ENCODE results near the gene SMIM5. TPM values are rescaled to one million over a fixed set of nuclear protein-coding genes. Genes with fewer than 3 reads are reported as not detected.
A peak's percentile ranks its signal among the peaks of the same experiment; 100 is the strongest.

SMIM5 gene
- total RNA-seq, 1 experiment from 2014 or later: 16.7 TPM

- no peak for DNase-seq (ENCODE audit: low spot score)
Observed at GRCh38 chr17:75603123-75603522, 30.1 kb upstream of the SMIM5 start.

GRCh38 chr17:75604034-75604695, 29.1 kb upstream of the SMIM5 start:
- DNase-seq (ENCODE audit: low spot score): no peak

GRCh38 chr17:75605790-75606189, 27.4 kb upstream of the SMIM5 start:
- DNase-seq (ENCODE audit: low spot score): no peak

DNA sequence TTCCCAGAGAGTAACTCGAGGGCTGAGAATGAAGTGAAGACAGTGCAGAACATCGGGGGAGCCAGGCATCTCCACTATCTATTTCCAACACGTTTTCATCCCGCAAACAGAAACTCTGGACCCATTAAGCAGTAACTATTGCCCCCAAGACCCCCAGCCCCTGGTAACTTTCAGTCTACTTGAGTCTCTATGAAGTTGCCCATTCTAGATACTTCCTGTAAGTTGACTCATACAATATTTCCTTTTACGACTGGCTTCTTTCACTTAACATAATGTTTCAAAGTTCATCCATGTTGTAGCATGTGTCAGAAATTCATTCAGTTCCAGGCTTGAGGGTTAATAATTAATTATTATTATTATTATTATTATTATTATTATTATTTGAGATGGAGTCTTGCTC, 26.1 kb upstream of the SMIM5 start:
- no peak for DNase-seq (ENCODE audit: low spot score)

GRCh38 chr17:75610103-75610984, 22.9 kb upstream of the SMIM5 start:
- peak; percentile 82 for DNase-seq (ENCODE audit: low spot score)

GRCh38 chr17:75611851-75612429, 21.3 kb upstream of the SMIM5 start:
- DNase-seq (ENCODE audit: low spot score): peak; percentile 44

- no peak for DNase-seq (ENCODE audit: low spot score)
Observed at GRCh38 chr17:75612906-75613626, 20.2 kb upstream of the SMIM5 start.

GRCh38 chr17:75614006-75614405, 19.2 kb upstream of the SMIM5 start:
- DNase-seq (ENCODE audit: low spot score): no peak

- DNase-seq (ENCODE audit: low spot score): no peak
Observed at GRCh38 chr17:75614556-75615270, 18.5 kb upstream of the SMIM5 start.

DNA sequence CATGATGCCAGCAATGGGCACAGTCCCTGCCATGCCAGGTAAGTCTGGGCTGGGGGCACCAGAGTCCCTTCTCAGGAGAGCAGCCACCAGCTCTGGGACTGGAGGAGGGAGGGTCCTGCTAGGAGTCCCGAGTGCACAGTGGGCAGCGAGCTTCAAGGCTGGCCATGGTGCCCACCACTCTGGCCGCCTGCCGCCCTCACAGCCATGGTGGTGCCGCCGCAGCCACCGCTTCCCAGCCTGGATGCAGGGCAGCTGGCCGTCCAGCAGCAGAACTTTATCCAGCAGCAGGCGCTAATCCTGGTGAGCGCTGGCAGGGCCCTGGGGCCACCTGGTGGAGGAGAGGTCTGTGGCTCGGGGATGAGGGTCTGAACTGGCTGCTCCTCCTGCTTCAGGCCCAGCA, 17.9 kb upstream of the SMIM5 start:
- no peak for DNase-seq (ENCODE audit: low spot score)

GRCh38 chr17:75616521-75617122, 16.6 kb upstream of the SMIM5 start:
- DNase-seq (ENCODE audit: low spot score): no peak

GRCh38 chr17:75617218-75617617, 16.0 kb upstream of the SMIM5 start:
- DNase-seq (ENCODE audit: low spot score): peak; percentile 95

- no peak for DNase-seq (ENCODE audit: low spot score)
Observed at GRCh38 chr17:75617675-75618074, 15.6 kb upstream of the SMIM5 start.

GRCh38 chr17:75619506-75620431, 13.5 kb upstream of the SMIM5 start:
- no peak for DNase-seq (ENCODE audit: low spot score)

DNA sequence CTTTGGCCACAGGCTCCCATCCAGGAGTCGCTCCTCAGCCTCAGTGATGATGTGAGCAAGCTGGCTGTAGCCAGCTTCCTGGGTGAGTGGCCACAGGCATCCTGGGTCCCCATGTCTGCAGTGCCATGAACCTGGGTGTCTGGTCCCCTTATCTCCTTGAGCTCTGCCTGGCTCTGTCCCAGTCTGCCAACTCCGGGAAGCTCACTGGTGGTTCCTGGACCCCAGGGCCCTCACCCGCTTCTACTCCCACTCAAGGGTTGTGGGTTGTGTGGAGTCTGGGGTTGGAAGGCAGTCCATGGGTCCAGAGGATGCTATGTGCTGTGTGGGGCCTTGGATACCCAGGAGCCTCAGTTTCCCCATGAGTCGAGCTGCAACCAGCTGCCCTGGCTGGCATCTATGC, 11.7 kb upstream of the SMIM5 start:
- DNase-seq (ENCODE audit: low spot score): no peak

GRCh38 chr17:75622076-75622475, 11.2 kb upstream of the SMIM5 start:
- no peak for DNase-seq (ENCODE audit: low spot score)

DNA sequence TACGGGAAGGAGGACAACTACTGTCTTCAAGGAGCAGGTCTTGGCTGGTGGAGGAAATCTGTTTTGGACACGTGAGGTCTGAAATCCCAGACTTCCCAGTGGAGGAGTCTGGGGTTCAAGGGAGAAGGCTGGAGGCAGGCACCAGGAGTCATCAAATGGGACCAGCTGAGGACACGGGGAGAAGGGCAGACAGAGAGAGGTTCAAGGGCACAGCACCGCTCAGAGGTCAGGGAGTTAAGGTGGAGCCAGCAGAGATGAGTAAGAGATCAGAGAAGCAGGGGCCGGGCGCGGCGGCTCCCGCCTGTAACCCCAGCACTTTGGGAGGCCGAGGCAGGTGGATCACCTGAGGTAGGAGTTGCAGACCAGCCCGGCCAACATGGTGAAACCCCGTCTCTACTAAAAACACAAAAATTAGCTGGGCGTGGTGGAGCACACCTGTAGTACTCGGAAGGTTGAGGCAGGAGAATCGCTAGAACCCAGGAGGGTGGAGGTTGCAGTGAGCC, 10.4 kb upstream of the SMIM5 start:
- DNase-seq (ENCODE audit: low spot score): no peak

DNA sequence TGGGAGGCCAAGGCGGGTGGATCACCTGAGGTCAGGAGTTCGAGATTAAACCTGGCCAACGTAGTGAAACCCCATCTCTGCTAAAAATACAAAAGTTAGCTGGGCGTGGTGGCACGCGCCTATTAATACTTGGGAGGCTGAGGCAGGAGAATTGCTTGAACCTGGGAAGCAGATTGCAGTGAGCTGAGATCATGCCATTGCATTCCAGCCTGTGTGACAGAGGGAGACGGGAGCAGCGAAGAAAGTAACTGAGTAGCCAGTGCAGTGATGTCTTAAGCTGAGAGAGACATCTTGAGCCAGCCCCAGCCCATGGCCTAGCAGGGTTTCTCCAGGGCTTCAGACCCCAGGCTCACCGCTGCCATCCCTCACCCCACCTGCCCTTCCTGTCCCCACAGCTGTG, 9.8 kb upstream of the SMIM5 start:
- DNase-seq (ENCODE audit: low spot score): no peak

DNA sequence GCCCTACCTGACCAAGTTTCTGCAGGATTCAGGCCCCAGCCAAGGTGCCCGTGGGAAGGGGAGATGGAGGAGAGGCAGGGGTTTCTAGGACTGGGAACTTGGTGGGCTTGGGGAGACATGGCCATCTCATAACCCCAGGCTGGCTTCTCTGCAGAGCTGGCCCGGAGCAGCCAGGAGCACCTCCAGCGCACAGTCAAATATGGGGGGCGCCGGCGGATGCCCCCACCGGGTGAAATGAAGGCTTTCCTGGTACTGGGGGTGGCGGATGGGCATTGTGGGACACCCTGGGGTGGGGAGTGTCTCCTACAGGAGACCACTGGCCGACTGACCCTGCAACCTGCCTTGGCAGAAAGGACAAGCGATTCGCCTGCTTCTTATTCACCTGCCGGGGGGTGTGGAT, 9.2 kb upstream of the SMIM5 start:
- no peak for DNase-seq (ENCODE audit: low spot score)
